HEK293 (cell line): ENCODE results near the gene TST.

ENCODE experiments used
- CTCF ChIP-seq: fragments of 450-650 bp; formaldehyde crosslinking; IDR thresholded peaks from 2 replicates; pipeline ENCODE4 v1.5.1; 2016; ENCODE audit warnings: missing biosample characterization, missing genetic modification characterization
- TCF7L2 ChIP-seq: IDR thresholded peaks from 2 replicates; pipeline ENCODE4 v1.6.1; 2011; ENCODE audit warnings: low read depth, mild to moderate bottlenecking, inconsistent platforms, low read length, moderate library complexity, borderline replicate concordance
- YY1 ChIP-seq: fragments of 450-650 bp; formaldehyde crosslinking; IDR thresholded peaks from 2 replicates; pipeline ENCODE4 v1.5.1; 2018; ENCODE audit warnings: missing biosample characterization, missing genetic modification characterization
- ZNF274 ChIP-seq, 2 experiments: fragments of 200-500 bp in 1 of 2; fragments of 450-650 bp in 1 of 2; sonication (Bioruptor generic) in 1 of 2; formaldehyde crosslinking in 1 of 2; IDR thresholded peaks; 2 replicates each; pipeline versions ENCODE4 v1.5.1 to v1.6.1; 2014 to 2016; ENCODE audit warnings: borderline replicate concordance in 1 of 2, inconsistent platforms in 1 of 2, low read length in 1 of 2, missing biosample characterization in 1 of 2, missing genetic modification characterization in 1 of 2
- ZNF398 ChIP-seq: fragments of 450-650 bp; formaldehyde crosslinking; IDR thresholded peaks from 2 replicates; pipeline ENCODE4 v1.5.1; 2017; ENCODE audit warnings: missing biosample characterization, missing genetic modification characterization
- ZNF416 ChIP-seq: fragments of 450-650 bp; formaldehyde crosslinking; IDR thresholded peaks from 2 replicates; pipeline ENCODE4 v1.5.1; 2016; ENCODE audit warnings: missing biosample characterization, missing genetic modification characterization
- ZNF600 ChIP-seq: fragments of 450-650 bp; formaldehyde crosslinking; IDR thresholded peaks from 2 replicates; pipeline ENCODE4 v1.5.1; 2016; ENCODE audit warnings: missing biosample characterization, missing genetic modification characterization
- ZSCAN4 ChIP-seq: fragments of 450-650 bp; formaldehyde crosslinking; IDR thresholded peaks from 2 replicates; pipeline ENCODE4 v1.5.1; 2017; ENCODE audit warnings: missing biosample characterization, missing genetic modification characterization
- TF ChIP-seq, protein P1 (sequence below): fragments of 450-650 bp; formaldehyde crosslinking; IDR thresholded peaks from 2 replicates; pipeline ENCODE4 v1.5.1; 2016; ENCODE audit warnings: missing biosample characterization, missing genetic modification characterization
- TF ChIP-seq, protein P2 (sequence below): fragments of 450-650 bp; formaldehyde crosslinking; IDR thresholded peaks from 2 replicates; pipeline ENCODE4 v1.5.1; 2016; ENCODE audit warnings: missing biosample characterization, missing genetic modification characterization
- TF ChIP-seq, protein P3 (sequence below): fragments of 450-650 bp; formaldehyde crosslinking; IDR thresholded peaks from 2 replicates; pipeline ENCODE4 v1.5.1; 2016; ENCODE audit warnings: missing biosample characterization, missing genetic modification characterization

DNA sequence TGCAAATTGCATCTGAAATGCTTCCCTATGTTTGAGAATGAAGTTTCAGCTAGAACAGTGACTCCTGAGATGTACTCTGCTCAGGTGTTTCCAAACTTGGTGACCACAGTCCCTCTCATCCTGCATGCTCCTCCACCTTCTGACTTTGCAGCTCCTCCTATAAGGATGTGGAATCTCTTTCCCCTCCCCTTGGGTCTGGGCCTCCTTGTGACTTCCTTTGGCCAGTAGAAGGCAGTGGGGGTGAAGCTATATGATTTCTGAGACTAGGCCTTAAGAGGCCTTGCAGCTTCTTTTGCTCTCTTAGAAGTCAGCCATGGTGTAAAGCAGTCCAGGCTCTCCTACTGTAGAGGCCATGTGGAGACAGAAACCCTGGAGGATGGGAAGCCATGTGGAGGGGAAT is 55.1 kb downstream of the TST start:
- no peak for TF ChIP-seq ZNF416
- no peak for TF ChIP-seq TCF7L2
- TF ChIP-seq ZNF600 (tag by site-specific recombination): no peak
- TF ChIP-seq, protein P1, sequence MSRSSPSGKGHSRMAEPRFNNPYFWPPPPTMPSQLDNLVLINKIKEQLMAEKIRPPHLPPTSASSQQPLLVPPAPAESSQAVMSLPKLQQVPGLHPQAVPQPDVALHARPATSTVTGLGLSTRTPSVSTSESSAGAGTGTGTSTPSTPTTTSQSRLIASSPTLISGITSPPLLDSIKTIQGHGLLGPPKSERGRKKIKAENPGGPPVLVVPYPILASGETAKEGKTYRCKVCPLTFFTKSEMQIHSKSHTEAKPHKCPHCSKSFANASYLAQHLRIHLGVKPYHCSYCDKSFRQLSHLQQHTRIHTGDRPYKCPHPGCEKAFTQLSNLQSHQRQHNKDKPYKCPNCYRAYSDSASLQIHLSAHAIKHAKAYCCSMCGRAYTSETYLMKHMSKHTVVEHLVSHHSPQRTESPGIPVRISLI (tag by site-specific recombination): no peak
- no peak for TF ChIP-seq ZNF398 (tag by site-specific recombination)
- TF ChIP-seq, protein P2, sequence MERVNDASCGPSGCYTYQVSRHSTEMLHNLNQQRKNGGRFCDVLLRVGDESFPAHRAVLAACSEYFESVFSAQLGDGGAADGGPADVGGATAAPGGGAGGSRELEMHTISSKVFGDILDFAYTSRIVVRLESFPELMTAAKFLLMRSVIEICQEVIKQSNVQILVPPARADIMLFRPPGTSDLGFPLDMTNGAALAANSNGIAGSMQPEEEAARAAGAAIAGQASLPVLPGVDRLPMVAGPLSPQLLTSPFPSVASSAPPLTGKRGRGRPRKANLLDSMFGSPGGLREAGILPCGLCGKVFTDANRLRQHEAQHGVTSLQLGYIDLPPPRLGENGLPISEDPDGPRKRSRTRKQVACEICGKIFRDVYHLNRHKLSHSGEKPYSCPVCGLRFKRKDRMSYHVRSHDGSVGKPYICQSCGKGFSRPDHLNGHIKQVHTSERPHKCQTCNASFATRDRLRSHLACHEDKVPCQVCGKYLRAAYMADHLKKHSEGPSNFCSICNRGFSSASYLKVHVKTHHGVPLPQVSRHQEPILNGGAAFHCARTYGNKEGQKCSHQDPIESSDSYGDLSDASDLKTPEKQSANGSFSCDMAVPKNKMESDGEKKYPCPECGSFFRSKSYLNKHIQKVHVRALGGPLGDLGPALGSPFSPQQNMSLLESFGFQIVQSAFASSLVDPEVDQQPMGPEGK (tag by site-specific recombination): no peak
- TF ChIP-seq CTCF (tag by site-specific recombination): no peak
- no peak for TF ChIP-seq ZNF274 (IDR thresholded peaks at IDR 0.05; ENCODE audit: low read length)
- no peak for TF ChIP-seq ZNF274 (tag by site-specific recombination; IDR thresholded peaks at IDR 0.05; ENCODE audit: borderline replicate concordance)
- TF ChIP-seq, protein P3, sequence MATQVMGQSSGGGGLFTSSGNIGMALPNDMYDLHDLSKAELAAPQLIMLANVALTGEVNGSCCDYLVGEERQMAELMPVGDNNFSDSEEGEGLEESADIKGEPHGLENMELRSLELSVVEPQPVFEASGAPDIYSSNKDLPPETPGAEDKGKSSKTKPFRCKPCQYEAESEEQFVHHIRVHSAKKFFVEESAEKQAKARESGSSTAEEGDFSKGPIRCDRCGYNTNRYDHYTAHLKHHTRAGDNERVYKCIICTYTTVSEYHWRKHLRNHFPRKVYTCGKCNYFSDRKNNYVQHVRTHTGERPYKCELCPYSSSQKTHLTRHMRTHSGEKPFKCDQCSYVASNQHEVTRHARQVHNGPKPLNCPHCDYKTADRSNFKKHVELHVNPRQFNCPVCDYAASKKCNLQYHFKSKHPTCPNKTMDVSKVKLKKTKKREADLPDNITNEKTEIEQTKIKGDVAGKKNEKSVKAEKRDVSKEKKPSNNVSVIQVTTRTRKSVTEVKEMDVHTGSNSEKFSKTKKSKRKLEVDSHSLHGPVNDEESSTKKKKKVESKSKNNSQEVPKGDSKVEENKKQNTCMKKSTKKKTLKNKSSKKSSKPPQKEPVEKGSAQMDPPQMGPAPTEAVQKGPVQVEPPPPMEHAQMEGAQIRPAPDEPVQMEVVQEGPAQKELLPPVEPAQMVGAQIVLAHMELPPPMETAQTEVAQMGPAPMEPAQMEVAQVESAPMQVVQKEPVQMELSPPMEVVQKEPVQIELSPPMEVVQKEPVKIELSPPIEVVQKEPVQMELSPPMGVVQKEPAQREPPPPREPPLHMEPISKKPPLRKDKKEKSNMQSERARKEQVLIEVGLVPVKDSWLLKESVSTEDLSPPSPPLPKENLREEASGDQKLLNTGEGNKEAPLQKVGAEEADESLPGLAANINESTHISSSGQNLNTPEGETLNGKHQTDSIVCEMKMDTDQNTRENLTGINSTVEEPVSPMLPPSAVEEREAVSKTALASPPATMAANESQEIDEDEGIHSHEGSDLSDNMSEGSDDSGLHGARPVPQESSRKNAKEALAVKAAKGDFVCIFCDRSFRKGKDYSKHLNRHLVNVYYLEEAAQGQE (tag by site-specific recombination): no peak
- no peak for TF ChIP-seq YY1 (tag by site-specific recombination)
- TF ChIP-seq ZSCAN4: no peak
